Stimulated activated CD8-positive, alpha-beta memory T cell treated with anti-CD3 and anti-CD28 coated beads, Interleukin-15, amount 100 ng/mL, for 4 hours (primary cell): ENCODE results near the gene CXorf58.
"Not testable (repeated sequence)": the region's sequence is repeated elsewhere in the genome, so short reads cannot be mapped to it uniquely, and the experiment has no call there.

ENCODE experiments used
- DNase-seq, 2 donors: peaks; one replicate each; pipeline ENCODE4 v3.0.0-alpha.2; 2020; ENCODE audit warnings: low read depth in 2 of 2

Gene CXorf58

GRCh38 chrX:23907498-23908218 is at the start of gene CXorf58, which contains the start of gene APOO:
TSS of gene CXorf58 (plus strand) at chrX:23908006. CDS start at chrX:23910303, 2,297 bp downstream.
TSS of gene APOO (minus strand) at chrX:23907938. CDS start at chrX:23907702, 236 bp downstream.
- peak; percentile 77 to 80 for DNase-seq

- not testable (repeated sequence) for DNase-seq
These were observed 48.6 kb upstream of the CXorf58 start for GRCh38 chrX:23859238-23859637.

- no peak for DNase-seq
These were observed 46.5 kb upstream of the CXorf58 start for GRCh38 chrX:23861215-23861896.

GRCh38 chrX:23861952-23862351 is 45.9 kb upstream of the CXorf58 start:
- DNase-seq = not testable (repeated sequence)

- no peak for DNase-seq
These were observed 43.0 kb upstream of the CXorf58 start for GRCh38 chrX:23864742-23865326.

GRCh38 chrX:23870041-23870440 is 37.8 kb upstream of the CXorf58 start:
- no peak for DNase-seq

GRCh38 chrX:23871905-23872546 is 35.8 kb upstream of the CXorf58 start:
- DNase-seq = no peak

GRCh38 chrX:23879380-23880090 is 28.3 kb upstream of the CXorf58 start:
- no peak for DNase-seq

GRCh38 chrX:23883737-23884354 is 24.0 kb upstream of the CXorf58 start:
- DNase-seq = no peak

- DNase-seq = no peak
These were observed 23.3 kb upstream of the CXorf58 start for GRCh38 chrX:23884427-23885024.

- DNase-seq = no peak
These were observed 22.0 kb upstream of the CXorf58 start for GRCh38 chrX:23885803-23886202.

GRCh38 chrX:23887451-23887850 is 20.4 kb upstream of the CXorf58 start:
- DNase-seq = no peak

- no peak for DNase-seq
These were observed 19.9 kb upstream of the CXorf58 start for GRCh38 chrX:23887918-23888317.

GRCh38 chrX:23888887-23889501 is 18.8 kb upstream of the CXorf58 start:
- DNase-seq = no peak

- no peak for DNase-seq
These were observed 16.9 kb upstream of the CXorf58 start for GRCh38 chrX:23890933-23891332.

- not testable (repeated sequence) for DNase-seq
These were observed 12.8 kb upstream of the CXorf58 start for GRCh38 chrX:23894993-23895392.

GRCh38 chrX:23896539-23896938 is 11.3 kb upstream of the CXorf58 start:
- not testable (repeated sequence) for DNase-seq

- DNase-seq = no peak
These were observed 10.8 kb upstream of the CXorf58 start for GRCh38 chrX:23896981-23897380.

GRCh38 chrX:23898412-23898959 is 9.3 kb upstream of the CXorf58 start:
- DNase-seq = no peak

- DNase-seq = no peak
These were observed 7.5 kb upstream of the CXorf58 start for GRCh38 chrX:23900220-23900797.
